Peyer's patch (tissue), 4 donors: ENCODE data around the gene OTUB2. TPM values are rescaled to one million over a fixed set of nuclear protein-coding genes. Genes with fewer than 3 reads are reported as not detected.

Experiments used
- DNase-seq, 3 donors: peaks; one replicate each; pipeline ENCODE4 v3.0.0-alpha.2; 2017 to 2019
- H3K27ac ChIP-seq, 4 donors: fragments of 200-600 bp; sonication (generic); one replicate each; pipeline ENCODE4 v1.5.1; 2016 to 2019
- H3K27me3 ChIP-seq, 2 donors: fragments of 200-600 bp; sonication (generic); one replicate each; pipeline ENCODE4 v1.5.1; 2019
- H3K36me3 ChIP-seq, 3 donors: fragments of 200-600 bp; sonication (generic); one replicate each; pipeline ENCODE4 v1.5.1; 2016 to 2019
- H3K4me1 ChIP-seq, 4 donors: fragments of 200-600 bp; sonication (generic); one replicate each; pipeline ENCODE4 v1.5.1; 2016 to 2019
- H3K4me3 ChIP-seq, 4 donors: fragments of 200-600 bp; sonication (generic); 1 replicate in 3 of 4; 2 replicates in 1 of 4; pipeline ENCODE4 v1.5.1; 2016 to 2019; ENCODE audit warnings: mild to moderate bottlenecking in 1 of 4
- H3K9me3 ChIP-seq, 4 donors: fragments of 200-600 bp; sonication (generic); one replicate each; pipeline ENCODE4 v1.5.1; 2016 to 2019; ENCODE audit warnings: mild to moderate bottlenecking in 1 of 4
- CTCF ChIP-seq, 6 experiments: fragments of 450-650 bp in 4 of 6; fragments of 200-600 bp in 2 of 6; sonication (generic) in 1 of 6; IDR thresholded peaks; one replicate each; pipeline ENCODE4 v1.5.1; 2017 to 2019; ENCODE audit warnings: antibody characterized with exemption in 6 of 6, mild to moderate bottlenecking in 3 of 6, moderate library complexity in 1 of 6
- POLR2A ChIP-seq, 2 donors: fragments of 450-650 bp; IDR thresholded peaks; one replicate each; pipeline ENCODE4 v1.5.1; 2017; ENCODE audit warnings: antibody characterized with exemption in 2 of 2, mild to moderate bottlenecking in 2 of 2, moderate library complexity in 2 of 2
- total RNA-seq, 4 donors: library from RNA; depleted of rRNA; stranded (reverse); fragments of >200 nt; gene quantifications; one replicate each; pipeline ENCODE4 v1.1.0, GENCODE V29; 2016

The OTUB2 gene
- total RNA-seq, 4 donors from 2014 or later: 3.4 to 4.9 (median 3.6) TPM; not detected in 1

GRCh38 chr14:94025720-94026119 is 420 bp upstream of the OTUB2 start:
- Histone ChIP-seq H3K9me3 (no peaks in the 10 kb centered on the region), H3K36me3 (no peaks in the 10 kb centered on the region), H3K27me3 (no peaks in the 10 kb centered on the region), H3K27ac (no peak overlapping the region), H3K4me3 (peak overlapping the region in 3 of 4 donors; percentile 63 to 86 (median 72)), H3K4me1 (peaks cover 0 to 11% (median 0%) of the 10 kb centered on the region in 4 donors)
- TF ChIP-seq POLR2A (IDR thresholded peaks at IDR 0.05): no peak
- TF ChIP-seq CTCF (IDR thresholded peaks at IDR 0.05): no peak
- DNase-seq: no peak

- no peak for TF ChIP-seq POLR2A (IDR thresholded peaks at IDR 0.05)
- no peak for TF ChIP-seq CTCF (IDR thresholded peaks at IDR 0.05)
- H3K27ac ChIP-seq: no peak overlapping the region
Observed at GRCh38 chr14:94026889-94027469, 839 bp downstream of the OTUB2 start.

GRCh38 chr14:94027566-94028449 is 1.7 kb downstream of the OTUB2 start:
- H3K27me3 ChIP-seq: no peaks in the 10 kb centered on the region
- H3K9me3 ChIP-seq: no peaks in the 10 kb centered on the region
- no peak overlapping the region for H3K4me3 ChIP-seq
- DNase-seq: no peak
- no peak for TF ChIP-seq POLR2A (IDR thresholded peaks at IDR 0.05)
- no peak for TF ChIP-seq CTCF (IDR thresholded peaks at IDR 0.05)
- H3K27ac ChIP-seq: peak overlapping the region in 1 of 4 donors; percentile 12
- no peaks in the 10 kb centered on the region for H3K36me3 ChIP-seq
- peaks cover 0 to 11% (median 0%) of the 10 kb centered on the region in 4 donors for H3K4me1 ChIP-seq

More at GRCh38 chr14:94026889-94027469, 839 bp downstream of the OTUB2 start:
- H3K36me3 ChIP-seq: no peaks in the 10 kb centered on the region
- no peaks in the 10 kb centered on the region for H3K27me3 ChIP-seq
- peaks cover 0 to 11% (median 0%) of the 10 kb centered on the region in 4 donors for H3K4me1 ChIP-seq
- H3K4me3 ChIP-seq: peak overlapping the region; percentile 63 to 86 (median 74)
- no peaks in the 10 kb centered on the region for H3K9me3 ChIP-seq
- no peak for DNase-seq

- H3K36me3 ChIP-seq: no peaks in the 10 kb centered on the region
- peaks cover 0 to 11% (median 0%) of the 10 kb centered on the region in 4 donors for H3K4me1 ChIP-seq
- peak in 1 of 3 donors; percentile 20 for DNase-seq
- no peaks in the 10 kb centered on the region for H3K27me3 ChIP-seq
- TF ChIP-seq CTCF (IDR thresholded peaks at IDR 0.05) (no peak), POLR2A (IDR thresholded peaks at IDR 0.05) (no peak)
- H3K9me3 ChIP-seq: no peaks in the 10 kb centered on the region
- no peak overlapping the region for H3K4me3 ChIP-seq
- H3K27ac ChIP-seq: no peak overlapping the region
Observed at GRCh38 chr14:94028450-94028826, 2.3 kb downstream of the OTUB2 start.

- Histone ChIP-seq H3K27me3 (no peaks in the 10 kb centered on the region), H3K4me1 (peaks cover 0 to 11% (median 0%) of the 10 kb centered on the region in 4 donors), H3K27ac (no peak overlapping the region), H3K4me3 (no peak overlapping the region), H3K9me3 (no peaks in the 10 kb centered on the region), H3K36me3 (no peaks in the 10 kb centered on the region)
- TF ChIP-seq CTCF (IDR thresholded peaks at IDR 0.05): no peak
- TF ChIP-seq POLR2A (IDR thresholded peaks at IDR 0.05): no peak
- no peak for DNase-seq
Observed at GRCh38 chr14:94029265-94029664, 3.1 kb downstream of the OTUB2 start.
